SIG-M5 treated with dmso at 0.1 percent for 504 hours (cell line): Measurements from ENCODE around the gene GALK2.
"Not testable (repeated sequence)": the region's sequence is repeated elsewhere in the genome, so short reads cannot be mapped to it uniquely, and the experiment has no call there.

Source experiments
- DNase-seq: peaks from one replicate; lab custom pipeline; 2025; ENCODE audit not compliant: unreplicated experiment; lab: John Stamatoyannopoulos, UW

The GALK2 gene

DNA sequence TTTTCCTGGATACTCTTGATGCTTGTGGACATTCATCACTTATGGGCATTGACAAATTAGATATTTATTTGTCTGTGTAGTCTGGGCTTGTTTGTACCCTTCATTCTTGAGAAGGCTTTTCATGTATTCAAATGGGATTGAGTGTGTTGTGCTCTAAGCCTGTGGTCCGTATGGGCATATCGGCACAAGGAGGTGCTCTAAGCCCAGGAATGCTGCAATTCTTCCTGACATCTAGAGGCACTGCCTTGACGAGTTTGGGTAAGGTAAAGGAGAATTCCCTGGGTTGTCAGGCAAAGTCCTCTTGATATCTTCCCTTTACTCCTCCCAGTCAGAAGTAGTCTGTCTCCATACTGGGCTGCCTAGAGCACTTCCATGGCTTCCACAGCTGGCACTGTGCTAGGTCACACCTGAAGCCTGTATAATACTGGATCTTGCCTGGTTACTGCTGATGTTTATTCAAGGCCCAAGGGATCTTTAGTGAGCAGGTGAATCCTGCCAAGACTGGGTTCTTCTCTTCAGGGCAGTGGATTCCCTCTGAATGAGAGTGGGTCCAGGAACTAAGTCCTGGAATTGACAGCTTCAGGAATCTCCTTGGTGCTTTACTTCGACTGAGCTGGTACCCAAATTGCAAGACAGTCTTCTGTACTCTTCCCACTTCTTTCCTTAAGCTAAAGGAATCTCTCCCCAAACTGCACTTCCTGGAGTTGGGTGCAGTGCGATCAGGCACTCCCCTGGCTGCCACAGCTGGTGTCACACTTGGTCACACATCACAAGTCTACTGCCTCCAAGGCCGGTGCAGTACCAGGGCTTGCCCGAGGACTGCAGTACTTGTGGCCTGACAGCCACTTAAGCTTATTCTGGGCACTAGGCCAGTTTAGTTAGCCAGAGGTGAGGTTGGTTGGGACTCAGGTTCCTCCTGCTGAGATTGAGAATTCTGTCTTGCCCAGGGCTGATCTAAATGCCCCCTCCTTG is 46.0 kb downstream of the GALK2 start:
- peak; percentile 3 for DNase-seq

DNA sequence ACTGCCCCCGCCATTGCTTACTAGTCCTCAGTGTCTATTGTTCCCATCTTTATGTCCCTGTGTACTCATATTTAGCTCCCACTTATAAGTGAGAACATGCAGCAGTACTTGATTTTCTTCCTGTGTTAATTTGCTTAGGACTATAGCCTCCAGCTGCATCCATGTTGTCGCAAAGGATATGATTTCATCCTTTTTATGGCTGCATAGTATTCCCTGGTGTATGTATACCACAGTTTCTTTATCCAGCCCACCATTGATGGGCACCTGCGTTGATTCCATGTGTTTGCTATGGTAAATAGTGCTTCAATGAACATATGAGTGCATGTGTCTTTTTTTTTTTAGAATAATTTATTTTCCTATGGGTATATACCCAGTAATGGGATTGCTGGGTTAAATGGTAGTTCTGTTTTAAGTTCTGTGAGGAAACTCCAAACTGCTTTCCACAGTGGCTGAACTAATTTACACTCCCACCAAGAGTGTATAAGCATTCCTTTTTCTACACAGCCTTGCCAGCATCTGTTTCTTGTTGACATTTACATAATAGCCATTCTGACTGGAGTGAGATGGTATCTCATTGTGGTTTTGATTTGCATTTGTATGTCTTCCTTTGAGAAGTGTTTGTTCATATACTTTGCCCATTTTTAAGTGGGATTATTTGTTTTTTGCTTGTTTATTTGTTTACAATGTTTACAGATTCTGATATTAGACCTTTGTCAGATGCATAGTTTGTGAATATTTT is 53.7 kb downstream of the GALK2 start:
- DNase-seq, result no peak

DNA sequence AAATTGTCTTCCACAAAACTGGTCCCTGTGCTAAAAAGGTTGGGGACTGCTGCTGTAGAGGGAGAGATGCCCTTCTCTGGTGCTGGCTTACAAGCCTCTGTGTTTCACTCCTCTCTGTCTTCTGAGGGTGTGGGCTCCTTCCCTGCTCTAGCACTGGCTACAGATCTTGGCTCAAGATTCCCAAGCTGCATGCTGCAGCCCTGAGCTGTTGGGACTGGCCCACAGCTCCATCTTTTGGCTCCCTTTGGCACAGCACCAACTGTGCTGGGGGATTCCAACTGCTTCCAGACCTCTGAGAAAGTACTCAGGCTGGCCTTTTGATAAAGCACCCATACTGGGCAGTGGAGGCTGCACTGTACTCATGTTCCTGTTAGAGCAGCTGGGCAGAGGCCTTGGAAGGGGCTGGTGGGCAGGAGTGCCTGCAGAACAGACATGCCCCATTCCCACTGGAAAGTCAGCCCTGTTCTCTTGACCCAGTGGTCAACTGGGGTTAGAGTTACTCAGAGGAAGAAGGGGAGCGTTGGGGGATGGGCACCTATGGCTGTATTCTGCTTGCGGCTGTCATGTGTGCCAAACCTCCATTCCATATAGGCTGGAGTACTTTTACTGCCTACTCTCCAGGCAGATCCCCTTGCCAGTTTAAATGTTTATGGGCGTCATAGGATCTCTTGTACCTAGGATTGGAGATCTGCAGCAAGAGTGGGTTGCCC is 55.7 kb downstream of the GALK2 start:
- DNase-seq, result no peak

DNA sequence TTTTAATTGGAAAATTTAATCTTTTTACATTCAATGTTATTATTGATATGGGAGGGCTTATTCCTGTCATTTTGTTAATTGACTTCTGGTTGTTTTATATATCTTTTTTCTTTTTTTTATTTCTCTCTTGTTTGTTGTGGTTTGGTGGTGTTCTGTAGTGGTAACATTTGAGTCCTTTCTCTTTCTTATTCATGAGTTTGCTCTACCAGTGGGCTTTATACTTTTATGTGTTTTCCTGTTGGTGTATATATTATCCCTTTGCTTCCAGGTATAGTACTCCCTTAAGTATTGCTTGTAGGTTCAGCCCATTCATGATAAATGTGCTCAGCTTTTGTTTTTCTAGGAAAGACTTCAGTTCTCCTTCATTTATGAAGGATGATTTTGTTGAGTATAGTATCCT is 57.6 kb downstream of the GALK2 start:
- no peak for DNase-seq

DNA sequence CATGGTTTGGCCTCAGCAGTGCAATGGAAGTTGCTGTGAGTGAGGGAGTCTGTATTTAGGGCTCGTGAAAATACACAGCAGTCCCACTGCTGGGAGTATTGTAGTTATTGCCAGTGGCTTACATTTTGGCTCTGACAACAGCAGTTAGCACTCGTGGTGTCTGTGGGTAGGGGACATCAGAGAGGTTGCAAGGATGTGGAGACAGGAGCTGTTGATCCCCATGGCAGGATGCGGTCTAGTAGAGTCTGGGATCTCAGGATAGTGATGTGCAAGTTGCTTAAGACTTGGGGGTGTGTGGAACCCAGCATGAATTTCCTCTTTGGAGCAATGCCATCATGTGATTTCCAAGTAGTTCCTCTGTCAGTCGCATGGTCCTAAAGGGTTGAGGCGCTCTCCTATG is 59.9 kb downstream of the GALK2 start:
- no peak for DNase-seq

DNA sequence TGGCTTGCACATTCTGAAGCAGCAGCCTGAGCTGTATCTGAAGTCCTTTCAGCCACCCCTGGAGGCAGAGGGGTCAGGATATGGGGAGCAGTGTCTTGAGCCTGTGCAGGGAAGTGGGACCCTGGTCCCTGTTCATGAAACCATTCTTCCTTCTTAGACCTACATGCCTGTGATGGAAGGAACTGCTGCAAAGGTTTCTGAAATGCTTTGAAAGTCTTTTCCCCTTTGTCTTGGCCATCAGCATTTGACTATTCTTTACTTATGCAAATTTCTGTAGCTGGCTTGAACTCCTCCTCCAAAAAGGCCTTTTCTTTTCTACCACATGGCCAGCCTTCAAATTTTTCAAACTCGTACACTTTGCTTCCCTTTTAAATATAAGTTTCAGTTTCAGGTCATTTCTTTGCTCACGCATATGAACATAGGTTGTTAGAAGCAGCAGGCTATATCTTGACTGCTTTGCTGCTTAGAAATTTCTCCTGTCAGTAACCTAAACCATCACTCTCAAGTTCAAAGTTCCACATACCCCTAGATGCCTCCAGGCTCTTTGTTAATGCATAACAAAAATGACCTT is 62.3 kb downstream of the GALK2 start:
- peak; percentile 30 for DNase-seq

DNA sequence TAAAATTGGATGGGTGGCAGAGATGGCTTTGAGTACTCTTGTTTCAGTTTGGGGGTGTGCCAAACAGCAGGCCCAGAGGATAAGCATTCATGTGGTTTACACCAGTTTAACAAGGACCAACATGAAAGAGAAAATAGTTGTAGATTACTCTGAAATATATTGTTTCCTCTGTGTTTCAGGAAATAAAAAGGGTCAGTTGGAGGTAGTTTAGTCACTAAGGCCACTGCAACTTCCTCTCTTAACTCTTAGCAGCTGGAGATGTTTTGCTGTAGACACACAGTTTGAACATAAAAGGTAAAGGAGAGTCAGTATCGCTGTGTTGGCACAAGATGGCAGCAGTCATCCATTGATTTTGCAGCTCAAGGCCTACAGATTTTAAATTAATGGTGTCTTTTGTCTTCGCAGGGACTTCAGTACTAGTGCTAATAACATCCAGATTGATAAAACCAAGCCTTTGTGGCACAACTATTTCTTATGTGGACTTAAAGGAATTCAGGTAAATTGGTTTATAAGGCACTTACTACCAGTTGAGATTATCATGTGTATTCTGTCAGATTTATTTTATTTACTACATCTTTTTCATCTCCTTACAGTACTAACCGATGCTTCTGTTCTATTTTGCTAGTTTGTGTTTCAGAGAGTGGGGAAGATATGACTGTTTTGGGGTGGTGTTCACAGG is 65.5 kb downstream of the GALK2 start:
- peak; percentile 90 for DNase-seq

DNA sequence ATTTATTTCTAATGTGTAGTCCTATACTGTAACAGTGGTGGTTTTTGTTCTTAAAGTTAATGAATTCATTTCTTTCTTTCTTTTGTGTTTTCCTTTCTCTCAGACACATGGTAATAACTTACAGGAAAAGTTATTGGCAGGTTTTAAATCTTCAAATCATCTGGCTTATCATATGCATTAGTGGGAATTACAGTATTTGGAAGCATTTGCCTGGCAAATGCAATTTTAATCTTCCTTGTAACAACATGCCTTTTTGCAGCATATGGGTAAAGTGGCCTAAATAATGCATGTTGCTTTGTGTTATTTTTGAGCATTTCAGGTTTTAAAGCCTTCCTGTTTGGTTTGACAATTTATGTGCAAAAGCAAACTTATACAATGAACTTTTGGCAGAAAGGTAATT is 66.8 kb downstream of the GALK2 start:
- no peak for DNase-seq

DNA sequence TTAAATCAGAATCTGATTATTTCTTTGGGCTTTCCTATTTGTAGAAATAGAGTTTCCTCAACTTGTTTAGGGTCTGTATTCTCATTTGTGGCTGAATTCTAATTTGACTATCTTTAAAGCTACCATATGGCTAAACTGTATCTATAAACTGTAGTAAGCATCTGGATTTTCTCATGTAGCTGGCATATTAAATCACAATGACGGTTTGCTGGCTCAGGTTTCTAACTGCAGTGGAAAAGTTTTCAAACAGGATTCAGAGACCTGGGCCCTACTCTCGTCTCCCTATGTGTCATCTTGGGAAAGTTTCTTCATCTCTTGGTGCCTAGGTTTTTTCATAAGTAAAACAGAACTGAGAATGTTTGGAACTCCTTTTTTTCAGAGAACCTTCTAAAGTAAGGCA is 68.3 kb downstream of the GALK2 start:
- DNase-seq, result no peak

DNA sequence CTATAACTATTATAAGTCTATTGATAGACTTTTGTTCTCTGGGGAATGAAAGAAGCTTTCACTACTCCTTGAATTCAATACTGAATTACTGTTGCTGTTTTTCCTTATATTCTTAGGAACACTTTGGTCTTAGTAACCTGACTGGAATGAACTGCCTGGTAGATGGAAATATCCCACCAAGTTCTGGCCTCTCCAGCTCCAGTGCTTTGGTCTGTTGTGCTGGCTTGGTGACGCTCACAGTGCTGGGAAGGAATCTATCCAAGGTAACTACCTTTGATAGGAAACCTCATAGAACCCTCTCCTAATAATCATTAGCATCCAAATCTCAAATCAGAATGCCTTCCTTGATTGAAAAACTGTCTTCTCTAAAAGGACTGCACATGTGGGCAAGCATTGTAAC is 69.1 kb downstream of the GALK2 start:
- no peak for DNase-seq

DNA sequence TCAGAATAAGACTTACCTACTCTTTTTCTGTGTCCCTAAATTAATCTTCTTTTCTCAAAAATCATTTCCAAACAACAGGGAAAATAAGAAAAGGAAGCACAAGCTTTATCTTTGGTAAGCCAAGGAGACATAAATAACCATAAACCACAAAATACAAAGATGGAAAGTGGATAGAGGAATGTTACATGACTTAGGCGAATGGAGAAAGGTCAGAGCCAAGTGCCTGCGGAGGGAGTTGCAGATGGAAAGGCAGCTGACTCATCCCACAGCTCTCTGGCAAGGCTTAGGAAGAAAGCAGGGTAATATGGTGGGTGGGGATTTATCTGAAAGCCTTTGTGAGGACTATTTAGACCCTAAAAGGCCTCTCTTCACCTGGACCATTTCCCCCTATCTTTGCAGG is 72.8 kb downstream of the GALK2 start:
- no peak for DNase-seq

DNA sequence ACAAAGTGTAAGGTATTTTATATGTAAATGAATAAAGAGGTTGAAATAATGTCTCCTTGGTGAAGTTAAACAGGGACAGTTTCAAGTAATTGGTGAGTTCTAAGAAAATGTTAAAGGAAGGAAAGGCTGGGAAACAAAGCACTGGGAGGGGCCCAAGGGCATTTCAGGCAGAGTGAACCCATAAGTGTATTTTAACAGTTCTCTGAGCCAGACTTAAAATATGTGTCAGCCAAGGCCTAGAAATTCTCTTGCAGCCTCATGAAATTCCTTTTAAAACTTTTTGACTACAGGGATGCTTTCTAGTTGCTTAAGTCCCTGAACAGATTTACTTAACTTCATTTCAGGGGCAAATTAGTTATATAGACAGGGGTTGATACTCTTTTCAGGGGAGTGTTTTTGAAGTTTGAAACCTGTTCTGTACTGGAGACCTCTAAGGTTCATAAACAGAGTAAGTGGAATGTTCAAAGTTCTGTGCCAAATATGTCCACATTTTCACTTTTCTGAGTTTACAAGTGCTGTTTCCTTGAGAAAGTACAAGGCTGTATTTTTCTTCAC is 77.6 kb downstream of the GALK2 start:
- no peak for DNase-seq

DNA sequence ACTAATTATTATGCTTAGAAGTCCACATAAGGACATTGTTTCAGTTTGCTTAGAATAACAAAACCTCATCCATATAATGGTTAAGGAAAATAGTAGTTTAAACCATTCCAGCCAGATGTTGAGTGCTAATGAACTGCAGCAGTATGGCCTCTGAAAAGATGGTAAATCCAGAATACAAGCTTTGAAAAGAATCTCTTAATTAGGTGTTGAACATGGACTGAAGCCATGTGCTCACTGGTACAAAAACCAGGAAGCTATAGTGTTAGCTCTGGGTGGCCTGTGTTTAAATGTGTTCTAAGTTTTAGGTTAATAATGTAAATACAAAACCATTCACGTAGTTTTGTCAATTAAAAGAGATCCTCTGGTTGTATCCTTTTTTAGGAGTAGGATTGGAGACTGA is 78.2 kb downstream of the GALK2 start:
- DNase-seq, result no peak

DNA sequence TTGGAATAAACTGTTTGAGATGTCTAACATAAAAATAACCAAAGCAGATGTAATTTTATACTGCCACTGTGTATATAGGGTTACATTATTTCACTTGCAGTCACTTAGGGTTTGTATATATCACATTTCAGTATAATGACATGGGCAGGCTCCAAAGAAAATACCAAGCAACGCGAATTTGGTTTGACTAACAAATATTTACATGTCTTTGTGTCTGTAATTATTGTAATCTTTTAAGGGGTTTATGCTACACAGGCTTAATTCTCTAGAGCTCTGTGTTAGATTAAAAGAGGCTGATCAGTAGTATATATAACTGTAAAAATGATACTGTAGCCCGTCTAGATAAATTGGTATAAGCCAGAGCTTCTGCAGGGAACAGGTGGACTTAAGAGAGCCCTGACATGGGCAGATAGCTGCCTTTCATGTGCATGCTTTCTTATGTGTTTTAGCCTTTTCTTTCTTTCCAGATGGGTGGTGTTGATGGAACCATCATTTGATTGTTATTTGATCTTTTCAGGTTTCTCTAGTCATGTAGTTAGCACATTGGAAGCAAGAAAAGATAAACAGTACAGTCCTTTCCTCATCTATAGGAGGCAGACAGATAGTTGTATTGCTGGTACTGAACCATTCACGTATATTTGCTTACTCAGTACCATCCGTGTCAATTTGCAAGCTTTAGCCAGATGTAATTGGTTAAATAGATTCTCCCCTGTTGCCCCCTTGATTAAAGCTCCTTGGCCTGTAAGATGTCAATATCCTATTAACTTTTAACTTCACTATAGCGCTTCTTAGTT is 86.1 kb downstream of the GALK2 start:
- DNase-seq, result no peak

DNA sequence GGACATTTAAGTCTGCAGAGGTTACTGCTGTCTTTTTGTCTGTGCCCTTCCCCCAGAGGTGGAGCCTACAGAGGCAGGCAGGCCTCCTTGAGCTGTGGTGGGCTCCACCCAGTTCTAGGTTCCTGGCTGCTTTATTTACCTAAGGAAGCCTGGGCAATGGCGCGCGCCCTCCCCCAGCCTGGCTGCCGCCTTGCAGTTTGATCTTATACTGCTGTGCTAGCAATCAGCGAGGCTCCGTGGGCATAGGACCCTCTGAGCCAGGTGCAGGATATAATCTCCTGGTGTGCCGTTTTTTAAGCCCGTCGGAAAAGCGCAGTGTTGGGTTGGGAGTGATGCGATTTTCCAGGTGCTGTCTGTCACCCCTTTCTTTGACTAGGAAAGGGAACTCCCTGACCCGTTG is 95.1 kb downstream of the GALK2 start:
- DNase-seq, result not testable (repeated sequence)

DNA sequence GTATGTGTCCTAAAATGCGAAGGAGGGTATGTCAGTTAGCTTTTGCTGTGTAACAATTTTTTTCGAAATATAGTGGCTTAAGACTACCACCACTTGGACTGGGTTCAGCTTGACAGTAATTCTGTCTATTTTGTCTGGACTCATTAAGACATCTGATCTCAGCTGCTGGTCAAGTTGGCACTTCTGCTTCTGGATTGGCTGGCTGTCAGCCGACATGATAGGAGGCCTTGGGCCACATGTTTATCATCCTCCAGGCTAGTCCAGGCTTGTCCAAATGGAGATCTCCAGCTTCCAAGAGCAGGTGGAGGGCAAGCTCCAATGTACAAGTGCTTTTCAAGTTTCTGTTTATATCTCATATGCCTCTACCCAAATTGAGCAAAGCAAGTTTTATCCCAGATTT is 95.9 kb downstream of the GALK2 start:
- DNase-seq, result no peak

DNA sequence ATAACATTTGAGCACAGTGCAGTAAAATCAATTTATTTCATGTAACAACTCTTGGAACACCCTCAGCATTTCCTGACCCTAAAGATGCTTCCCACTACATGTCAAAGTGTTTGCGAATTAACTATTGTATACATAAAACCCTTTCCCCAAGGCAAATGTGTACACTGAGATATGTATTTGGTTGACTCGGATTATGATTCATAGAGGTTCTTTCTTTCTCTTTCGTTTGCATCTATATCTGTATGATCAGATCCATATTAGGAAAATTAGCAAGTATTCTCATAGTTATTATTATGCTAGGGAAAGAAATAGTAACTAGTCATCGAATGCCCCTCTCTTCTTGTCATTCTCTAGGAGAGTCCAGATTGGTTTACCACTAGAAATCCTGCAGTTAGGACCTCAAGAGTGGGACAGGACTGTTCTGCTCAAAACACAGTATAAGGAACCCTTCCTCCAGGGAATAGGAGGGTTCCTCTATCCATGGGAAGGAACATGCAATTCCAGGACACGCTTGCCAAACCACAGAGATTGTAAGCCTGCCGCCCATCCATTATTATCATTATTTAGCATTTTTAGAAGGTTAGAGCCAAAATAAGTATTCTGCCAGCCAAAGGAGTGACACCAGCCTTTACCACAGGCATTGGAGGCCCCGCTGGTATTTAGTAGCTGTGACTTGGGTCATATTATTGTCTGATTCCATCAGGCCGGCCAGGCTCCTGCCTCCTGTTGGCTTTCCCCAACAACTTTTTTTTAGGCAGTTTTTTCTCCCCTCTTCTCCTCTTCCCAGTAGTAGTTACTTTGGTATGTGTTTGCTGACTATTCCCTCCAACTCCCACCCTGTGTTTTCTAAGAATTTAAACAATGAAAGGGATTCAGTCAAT is 100.7 kb downstream of the GALK2 start:
- DNase-seq, result no peak

DNA sequence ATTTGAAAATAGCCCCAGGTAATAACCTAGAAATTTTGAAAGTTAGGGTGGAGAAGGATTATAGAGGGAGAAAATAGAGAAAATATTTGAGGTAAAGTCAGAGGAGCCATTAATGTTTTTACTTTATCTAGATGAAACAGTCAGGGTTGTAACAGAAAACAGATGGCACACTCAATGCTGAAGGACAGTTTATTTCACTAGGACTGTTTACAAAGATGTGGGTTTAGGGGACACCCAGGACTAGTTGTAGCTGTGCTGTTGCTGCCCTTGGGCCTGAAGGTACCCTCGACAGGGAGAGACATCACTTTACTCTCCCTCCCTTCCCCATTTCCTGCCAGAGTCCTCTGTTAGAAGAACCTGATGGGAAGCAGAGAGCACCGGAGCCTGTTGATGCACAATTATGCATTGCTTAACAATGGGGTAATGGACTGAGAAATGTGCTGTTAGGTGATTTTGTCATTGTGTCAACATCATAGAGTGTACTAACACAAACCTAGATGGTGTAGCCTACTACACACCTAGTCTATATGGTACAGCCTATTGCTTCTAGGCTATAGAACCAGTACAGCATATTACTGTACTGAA is 103.8 kb downstream of the GALK2 start:
- no peak for DNase-seq
